Renal cortical epithelial cell (primary cell): ENCODE data around the gene HLA-DOA. TPM values are rescaled to one million over a fixed set of nuclear protein-coding genes. Genes with fewer than 3 reads are reported as not detected.

Experiments used
- DNase-seq: peaks from one replicate; pipeline ENCODE4 v3.0.0-alpha.2; 2011; ENCODE audit warnings: low read depth
- total RNA-seq: library from RNA; depleted of rRNA; stranded (reverse); fragments of >200 nt; gene quantifications from 2 replicates; pipeline ENCODE4 v1.2.3, GENCODE V29; 2014

Gene HLA-DOA
- total RNA-seq, 1 donor from 2014 or later: 0.55 TPM

GRCh38 chr6:33017018-33017417 lies 7.6 kb upstream of the HLA-DOA start:
- no peak for DNase-seq

GRCh38 chr6:33015798-33016197 lies 6.4 kb upstream of the HLA-DOA start:
- DNase-seq: no peak

GRCh38 chr6:33014841-33015634 lies 5.6 kb upstream of the HLA-DOA start:
- DNase-seq: peak; percentile 86

- DNase-seq: no peak
Observed at GRCh38 chr6:33013608-33014007, 4.2 kb upstream of the HLA-DOA start.

- DNase-seq: no peak
Observed at GRCh38 chr6:33010356-33010755, 965 bp upstream of the HLA-DOA start.

GRCh38 chr6:33007831-33008400 lies 1.5 kb downstream of the HLA-DOA start:
- no peak for DNase-seq

GRCh38 chr6:33004940-33005339 lies 4.5 kb downstream of the HLA-DOA start:
- DNase-seq: no peak

GRCh38 chr6:33001685-33002084 lies 7.7 kb downstream of the HLA-DOA start:
- DNase-seq: no peak

GRCh38 chr6:33000055-33000454 lies 9.3 kb downstream of the HLA-DOA start:
- peak; percentile 56 for DNase-seq

GRCh38 chr6:32995448-32995847 lies 13.9 kb downstream of the HLA-DOA start:
- no peak for DNase-seq

- DNase-seq: no peak
Observed at GRCh38 chr6:32993363-32993973, 15.9 kb downstream of the HLA-DOA start.

- no peak for DNase-seq
Observed at GRCh38 chr6:32991972-32992371, 17.4 kb downstream of the HLA-DOA start.

- DNase-seq: no peak
Observed at GRCh38 chr6:32989368-32989767, 20.0 kb downstream of the HLA-DOA start.

GRCh38 chr6:32984622-32985389 lies 24.6 kb downstream of the HLA-DOA start:
- peak; percentile 86 for DNase-seq

- DNase-seq: no peak
Observed at GRCh38 chr6:32983964-32984621, 25.3 kb downstream of the HLA-DOA start.

GRCh38 chr6:32983493-32983848 lies 25.9 kb downstream of the HLA-DOA start:
- DNase-seq: no peak

- no peak for DNase-seq
Observed at GRCh38 chr6:32982702-32983492, 26.5 kb downstream of the HLA-DOA start.

- DNase-seq: no peak
Observed at GRCh38 chr6:32982084-32982701, 27.2 kb downstream of the HLA-DOA start.

GRCh38 chr6:32980488-32981038 lies 28.8 kb downstream of the HLA-DOA start:
- no peak for DNase-seq
